ENCODE results near the gene PLA2G4E.

The PLA2G4E gene

GRCh38 chr15:41990243-41990605, 30.6 kb downstream of the PLA2G4E start:
- no peak for DNase-seq

- no peak for DNase-seq
These were observed 31.1 kb downstream of the PLA2G4E start for GRCh38 chr15:41989573-41990242.

GRCh38 chr15:41988896-41989572, 31.8 kb downstream of the PLA2G4E start:
- DNase-seq: no peak

- no peak for DNase-seq
These were observed 32.9 kb downstream of the PLA2G4E start for GRCh38 chr15:41987925-41988275.

- no peak for DNase-seq
These were observed 33.5 kb downstream of the PLA2G4E start for GRCh38 chr15:41987246-41987924.

- DNase-seq: no peak
These were observed 35.3 kb downstream of the PLA2G4E start for GRCh38 chr15:41985236-41986160.

- no peak for DNase-seq
These were observed 36.2 kb downstream of the PLA2G4E start for GRCh38 chr15:41984622-41985021.

- DNase-seq: no peak
These were observed 36.9 kb downstream of the PLA2G4E start for GRCh38 chr15:41983621-41984571.

- no peak for DNase-seq
These were observed 37.6 kb downstream of the PLA2G4E start for GRCh38 chr15:41983221-41983620.

GRCh38 chr15:41982133-41982930, 38.5 kb downstream of the PLA2G4E start:
- DNase-seq: no peak

GRCh38 chr15:41981371-41982132, 39.3 kb downstream of the PLA2G4E start:
- no peak for DNase-seq

- no peak for DNase-seq
These were observed 40.1 kb downstream of the PLA2G4E start for GRCh38 chr15:41980654-41981323.

- no peak for DNase-seq
These were observed 41.2 kb downstream of the PLA2G4E start for GRCh38 chr15:41979493-41980266.

- DNase-seq: no peak
These were observed 42.3 kb downstream of the PLA2G4E start for GRCh38 chr15:41978534-41978933.

GRCh38 chr15:41977757-41978383, 43.0 kb downstream of the PLA2G4E start:
- no peak for DNase-seq

GRCh38 chr15:41975669-41976068, 45.2 kb downstream of the PLA2G4E start:
- no peak for DNase-seq

- no peak for DNase-seq
These were observed 46.8 kb downstream of the PLA2G4E start for GRCh38 chr15:41974041-41974440.

All from NCI-H524 treated with DMSO at 0.1 percent for 48 hours (cell line).